Left colon (tissue), 2 donors: Measurements from ENCODE around the gene SCARB2. TPM values are rescaled to one million over a fixed set of nuclear protein-coding genes. Genes with fewer than 3 reads are reported as not detected.

Source experiments
- ATAC-seq: fragments of 200-7000 bp; cut with Tn5 transposase; one replicate; pipeline ENCODE4 v1.9.1; 2020; ENCODE audit warnings: mild to moderate bottlenecking, moderate library complexity
- DNase-seq, 2 donors: peaks; one replicate each; pipeline ENCODE4 v3.0.0-alpha.2; 2020
- intact Hi-C, 2 donors: fragments of 100-400 bp; cut with DNase I in 1 of 2; cut with micrococcal nuclease in 1 of 2; formaldehyde crosslinking; loops; one replicate each; pipeline versions ENCODE4 v1.11.2 to v1.14.0; 2022; cut with DNase I, micrococcal nuclease
- total RNA-seq, 2 donors: library from RNA; stranded (reverse); fragmentation: NEBNext Ultra II Directional; extraction: Animal tissue kit (Norgen Biotek cat#: 25700); gene quantifications; one replicate each; pipeline ENCODE4 v1.2.1, GENCODE V29; 2021
- donor health status: DM: no; HTN: no; CAD: no.
- donor health status: DM: yes; HTN: yes; CAD: no.

Gene SCARB2
- total RNA-seq, 2 donors from 2014 or later = 176 to 179 TPM

DNA sequence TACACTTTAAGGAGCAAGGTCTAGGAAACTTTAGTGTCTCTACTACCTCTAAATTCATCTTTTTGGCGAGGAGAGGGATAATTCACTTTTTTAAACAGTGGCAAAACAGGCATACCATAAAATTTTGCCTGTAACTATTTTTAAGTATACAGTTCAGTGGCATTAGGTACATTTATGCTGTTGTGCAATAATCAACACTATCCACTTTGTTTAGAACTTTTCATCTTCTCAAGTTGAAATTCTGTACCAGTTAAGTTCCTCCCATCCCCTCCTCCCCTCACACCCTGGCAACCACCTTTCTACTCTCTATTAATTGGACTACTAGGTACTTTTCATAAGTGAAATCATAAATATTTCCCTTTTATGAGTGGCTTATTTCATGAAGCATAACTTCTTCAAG is 96.8 kb downstream of the SCARB2 start:
- DNase-seq = no peak
- ATAC-seq = no peak
- intact Hi-C loops = no loop called here

Other genes starting within 250 kb of the SCARB2 start
- 10 to 100 TPM; 23.0 to 28.8 TPM for gene SDAD1, start 222.9 kb downstream of the SCARB2 start, total RNA-seq
- gene CXCL9, start 206.3 kb downstream of the SCARB2 start, total RNA-seq = 1 to 10 TPM; 1.1 to 1.3 TPM
- 1 to 10 TPM; 2.5 to 3.2 TPM for gene CXCL10, start 190.3 kb downstream of the SCARB2 start, total RNA-seq
- under 1 TPM; 0.36 to 0.46 TPM for gene CXCL11, start 177.8 kb downstream of the SCARB2 start, total RNA-seq
- gene ART3, start 139.1 kb downstream of the SCARB2 start, total RNA-seq = 1 to 10 TPM; 1.1 to 3.6 TPM
- gene NUP54, start 65.4 kb downstream of the SCARB2 start, total RNA-seq = 10 to 100 TPM; 27.1 to 36.7 TPM
- gene FAM47E, start 37.9 kb upstream of the SCARB2 start, total RNA-seq = 1 to 10 TPM; 6.1 to 6.5 TPM
- gene STBD1, start 92.9 kb upstream of the SCARB2 start, total RNA-seq = 10 to 100 TPM; 12.9 to 40.9 TPM
- under 1 TPM in 1 of 2 donors, not detected in 1; 0.17 TPM for gene CCDC158, start 207.3 kb upstream of the SCARB2 start, total RNA-seq
- 100 to 1,000 TPM; 158 to 248 TPM for gene SHROOM3, start 221.4 kb upstream of the SCARB2 start, total RNA-seq